Kidney (tissue), 14 donors: ENCODE data around the gene GRM3. TPM values are rescaled to one million over a fixed set of nuclear protein-coding genes. Genes with fewer than 3 reads are reported as not detected.

ENCODE experiments used
- DNase-seq, 5 donors: peaks; one replicate each; pipeline ENCODE4 v3.0.0-alpha.2; 2013 to 2020
- FAIRE-seq: peaks from 2 replicates; lab custom pipeline; 2012; peaks lifted over from hg19 to GRCh38; lab: Jason Lieb, UNC
- H3K27ac ChIP-seq, 2 donors: one replicate each; pipeline ENCODE4 v1.7.0; 2013; ENCODE audit warnings: low read depth in 2 of 2, low read length in 2 of 2, inconsistent platforms in 1 of 2
- H3K27me3 ChIP-seq: one replicate; pipeline ENCODE4 v1.7.1; 2013; ENCODE audit warnings: low read length, inconsistent platforms; ENCODE audit not compliant: control insufficient read depth, insufficient read depth
- H3K36me3 ChIP-seq, 3 donors: one replicate each; pipeline versions ENCODE4 v1.7.0 to v1.7.1; 2013; ENCODE audit warnings: low read length in 3 of 3, control low read depth in 1 of 3, inconsistent platforms in 1 of 3; ENCODE audit not compliant: insufficient read depth in 3 of 3, control insufficient read depth in 2 of 3
- H3K4me1 ChIP-seq, 3 donors: one replicate each; pipeline versions ENCODE4 v1.7.0 to v1.7.1; 2013; ENCODE audit warnings: low read length in 3 of 3, inconsistent platforms in 1 of 3, low read depth in 1 of 3; ENCODE audit not compliant: control insufficient read depth in 2 of 3, insufficient read depth in 2 of 3
- H3K4me3 ChIP-seq, 3 donors: one replicate each; pipeline versions ENCODE4 v1.7.0 to v1.8.1; 2013; ENCODE audit warnings: low read length in 3 of 3, control low read depth in 1 of 3, inconsistent platforms in 1 of 3
- H3K9ac ChIP-seq, 3 donors: one replicate each; pipeline versions ENCODE4 v1.7.0 to v1.7.1; 2013; ENCODE audit warnings: low read length in 3 of 3, control low read depth in 1 of 3, inconsistent platforms in 1 of 3
- H3K9me3 ChIP-seq, 3 donors: one replicate each; pipeline versions ENCODE4 v1.7.0 to v1.7.1; 2013; ENCODE audit warnings: low read length in 3 of 3, control low read depth in 1 of 3, inconsistent platforms in 1 of 3; ENCODE audit not compliant: control insufficient read depth in 2 of 3, insufficient read depth in 1 of 3
- CTCF ChIP-seq: IDR thresholded peaks from 3 replicates; pipeline ENCODE4 v1.5.1; 2012; ENCODE audit warnings: mild to moderate bottlenecking, moderate library complexity, borderline replicate concordance; ENCODE audit not compliant: insufficient read depth; ENCODE audit errors: extremely low read depth
- intact Hi-C: fragments of 100-400 bp; cut with DNase I; formaldehyde crosslinking; loops from one replicate; pipeline ENCODE4 v1.11.1; 2022
- polyA plus RNA-seq: library from polyadenylated mRNA; stranded (reverse); fragments of 350-450 nt; fragmentation: Illumina TruSeq; extraction: RNeasy Lipid Tissue Mini Kit (QIAGEN cat#74804); gene quantifications from one replicate; pipeline ENCODE4 v1.2.3, GENCODE V29; 2014; ENCODE audit warnings: low read depth, low replicate concordance; ENCODE audit not compliant: insufficient read depth
- total RNA-seq: library from RNA; stranded (reverse); fragmentation: NEBNext Ultra II Directional; extraction: Animal tissue kit (Norgen Biotek cat#: 25700); gene quantifications from one replicate; pipeline ENCODE4 v1.2.1, GENCODE V29; 2021
- donor health status: control.
- donor health status: control.
- donor health status: control.
- donor health status: control.
- donor health status: control.
- donor health status: DM: yes; HTN: yes; CAD: no.
- donor health status: Normal renal cell carcinoma (clear cell type).

The GRM3 gene
- total and polyA plus RNA-seq, 2 donors from 2014 or later = not detected

- intact Hi-C loops = no loop called here
- Histone ChIP-seq H3K4me1 (no peaks in the 10 kb centered on the region), H3K9ac (no peak overlapping the region), H3K27ac (no peak overlapping the region), H3K4me3 (no peak overlapping the region), H3K9me3 (no peaks in the 10 kb centered on the region), H3K27me3 (no peaks in the 10 kb centered on the region), H3K36me3 (no peaks in the 10 kb centered on the region)
- TF ChIP-seq CTCF = no peak
- DNase-seq = no peak
- FAIRE-seq = no peak
These were observed 20.8 kb downstream of the GRM3 start for GRCh38 chr7:86664486-86664885.

GRCh38 chr7:86664991-86665390, 21.3 kb downstream of the GRM3 start:
- FAIRE-seq = no peak
- no peak for TF ChIP-seq CTCF
- H3K36me3 ChIP-seq = no peaks in the 10 kb centered on the region

GRCh38 chr7:86665669-86666068, 22.0 kb downstream of the GRM3 start:
- intact Hi-C loops = no loop called here
- peak; percentile 29 for FAIRE-seq

More at GRCh38 chr7:86664991-86665390, 21.3 kb downstream of the GRM3 start:
- no peak for DNase-seq
- no peak overlapping the region for H3K27ac ChIP-seq
- no peaks in the 10 kb centered on the region for H3K9me3 ChIP-seq
- no peak overlapping the region for H3K4me3 ChIP-seq
- H3K4me1 ChIP-seq = no peaks in the 10 kb centered on the region
- H3K9ac ChIP-seq = no peak overlapping the region
- intact Hi-C loops = no loop called here
- no peaks in the 10 kb centered on the region for H3K27me3 ChIP-seq

More at GRCh38 chr7:86665669-86666068, 22.0 kb downstream of the GRM3 start:
- Histone ChIP-seq H3K4me1 (no peaks in the 10 kb centered on the region), H3K36me3 (no peaks in the 10 kb centered on the region), H3K9me3 (no peaks in the 10 kb centered on the region), H3K27me3 (no peaks in the 10 kb centered on the region), H3K4me3 (no peak overlapping the region), H3K27ac (no peak overlapping the region), H3K9ac (no peak overlapping the region)
- no peak for TF ChIP-seq CTCF
- no peak for DNase-seq
